B cell (primary cell): Measurements from ENCODE around the gene ANKS1B. TPM values are rescaled to one million over a fixed set of nuclear protein-coding genes. Genes with fewer than 3 reads are reported as not detected.

Experiments used
- ATAC-seq: fragments of 200-7000 bp; cut with Tn5 transposase; one replicate; pipeline ENCODE4 v1.10.0; 2021; ENCODE audit warnings: low read depth, mild to moderate bottlenecking, moderate number of reproducible peaks, moderate library complexity
- CTCF ChIA-PET: fragments of 350-600 bp; sonication (Branson Sonifier 250); formaldehyde crosslinking; loops from one replicate; lab custom pipeline; 2021; ENCODE audit warnings: antibody characterized with exemption, inconsistent platforms; lab: Charles Lee
- POLR2A ChIA-PET: fragments of 350-600 bp; sonication (Branson Sonifier 250); formaldehyde crosslinking; loops from one replicate; lab custom pipeline; 2021; ENCODE audit warnings: antibody characterized with exemption; lab: Charles Lee
- DNase-seq: peaks from one replicate; pipeline ENCODE4 v3.0.0; 2013
- H2AFZ ChIP-seq: 2 replicates; pipeline ENCODE4 v1.6.1; 2012; ENCODE audit warnings: mild to moderate bottlenecking, low read depth, low read length; ENCODE audit not compliant: insufficient read depth, poor library complexity, severe bottlenecking
- H3K27ac ChIP-seq, 2 donors: 1 replicate in 1 of 2; 2 replicates in 1 of 2; pipeline ENCODE4 v1.5.1; 2012 to 2013; ENCODE audit warnings: low read length in 2 of 2, mild to moderate bottlenecking in 2 of 2, moderate library complexity in 1 of 2
- H3K27me3 ChIP-seq, 4 experiments: fragments of 200-600 bp in 1 of 4; sonication (generic) in 1 of 4; replicated peaks in 1 of 4; 1 replicate in 2 of 4; 2 replicates in 2 of 4; pipeline versions ENCODE4 v1.6.1 to v1.7.0; 2013 to 2016; ENCODE audit warnings: low read length in 3 of 4, mild to moderate bottlenecking in 2 of 4, mixed read lengths in 1 of 4, moderate library complexity in 1 of 4; ENCODE audit not compliant: insufficient read depth in 4 of 4, control insufficient read depth in 3 of 4; ENCODE audit errors: control extremely low read depth in 1 of 4
- H3K36me3 ChIP-seq, 2 experiments: replicated peaks in 1 of 2; 1 replicate in 1 of 2; 2 replicates in 1 of 2; pipeline versions ENCODE4 v1.6.1 to v1.7.1; 2013; ENCODE audit warnings: low read length in 1 of 2; ENCODE audit not compliant: insufficient read depth in 2 of 2, control insufficient read depth in 1 of 2; ENCODE audit errors: control extremely low read depth in 1 of 2, extremely low read depth in 1 of 2
- H3K4me1 ChIP-seq, 2 donors: fragments of 200-600 bp in 1 of 2; sonication (generic) in 1 of 2; 1 replicate in 1 of 2; 2 replicates in 1 of 2; pipeline versions ENCODE4 v1.5.1 to v1.6.1; 2013 to 2017; ENCODE audit warnings: low read length in 2 of 2; ENCODE audit not compliant: control insufficient read depth in 2 of 2, insufficient read depth in 2 of 2
- H3K4me2 ChIP-seq: replicated peaks from 2 replicates; pipeline ENCODE3; 2012; ENCODE audit warnings: mild to moderate bottlenecking, low read depth, low read length; ENCODE audit not compliant: poor library complexity, severe bottlenecking
- H3K4me3 ChIP-seq, 5 experiments: fragments of 200-600 bp in 1 of 5; sonication (generic) in 1 of 5; 1 replicate in 3 of 5; 2 replicates in 2 of 5; pipeline versions ENCODE4 v1.5.1 to v1.7.0; 2011 to 2016; ENCODE audit warnings: low read length in 4 of 5, mild to moderate bottlenecking in 4 of 5, low read depth in 2 of 5, control low read depth in 1 of 5, moderate library complexity in 1 of 5; ENCODE audit not compliant: insufficient read depth in 1 of 5; ENCODE audit errors: control extremely low read depth in 1 of 5, extremely low read depth in 1 of 5
- H3K79me2 ChIP-seq: fragments of 200-600 bp; sonication (generic); one replicate; pipeline ENCODE4 v1.6.0; 2016; ENCODE audit warnings: low read length; ENCODE audit not compliant: control insufficient read depth, insufficient read depth
- H3K9ac ChIP-seq: fragments of 200-600 bp; sonication (generic); 2 replicates; pipeline ENCODE4 v1.6.1; 2017; ENCODE audit warnings: mild to moderate bottlenecking, low read length, moderate library complexity
- H3K9me3 ChIP-seq, 3 donors: one replicate each; pipeline versions ENCODE4 v1.6.1 to v1.7.1; 2013; ENCODE audit warnings: low read length in 2 of 3; ENCODE audit not compliant: control insufficient read depth in 2 of 3, insufficient read depth in 1 of 3; ENCODE audit errors: control extremely low read depth in 1 of 3
- H4K20me1 ChIP-seq: 2 replicates; pipeline ENCODE4 v1.6.0; 2012; ENCODE audit warnings: mild to moderate bottlenecking, low read length; ENCODE audit not compliant: insufficient read depth, control insufficient read depth, poor library complexity, severe bottlenecking
- H3K27ac Mint-ChIP-seq: one replicate; pipeline ENCODE4 v1.8.0; 2021; ENCODE audit warnings: mixed read lengths
- H3K27me3 Mint-ChIP-seq: one replicate; pipeline ENCODE4 v1.8.0; 2021; ENCODE audit warnings: mixed read lengths
- H3K4me1 Mint-ChIP-seq: one replicate; pipeline ENCODE4 v1.8.0; 2021; ENCODE audit warnings: mixed read lengths
- H3K4me3 Mint-ChIP-seq: one replicate; pipeline ENCODE4 v1.8.0; 2021; ENCODE audit warnings: mixed read lengths
- H3K9me3 Mint-ChIP-seq: one replicate; pipeline ENCODE4 v1.8.0; 2022; ENCODE audit warnings: mixed read lengths; ENCODE audit not compliant: insufficient read depth
- EZH2 ChIP-seq: IDR thresholded peaks from 2 replicates; pipeline ENCODE4 v1.6.1; 2012; ENCODE audit warnings: borderline replicate concordance, low read depth, mild to moderate bottlenecking, moderate library complexity, low read length; ENCODE audit not compliant: insufficient read depth, poor library complexity, severe bottlenecking
- intact Hi-C: fragments of 100-400 bp; cut with micrococcal nuclease; formaldehyde crosslinking; loops from one replicate; pipeline ENCODE4 v1.10.0; 2022
- polyA plus RNA-seq: library from polyadenylated mRNA; depleted of rRNA; stranded (reverse); fragments of >200 nt; gene quantifications from 2 replicates; pipeline ENCODE4 v1.2.3, GENCODE V29; 2012
- total RNA-seq, 2 donors: library from RNA; stranded (reverse); fragments of 120-200 nt in 1 of 2; gene quantifications; 1 replicate in 1 of 2; 2 replicates in 1 of 2; pipeline versions ENCODE4 v1.2.3 to v1.2.4, GENCODE V29; 2013 to 2022
- TF ChIP-seq, protein P1 (sequence below): fragments of 200-600 bp; IDR thresholded peaks from one replicate; pipeline ENCODE4 v1.8.0; 2022; ENCODE audit warnings: antibody characterized with exemption, mild to moderate bottlenecking

The ANKS1B gene
- total and polyA plus RNA-seq, 2 donors (not counting 1 experiment from before 2014, with no cell fraction given): not detected

DNA sequence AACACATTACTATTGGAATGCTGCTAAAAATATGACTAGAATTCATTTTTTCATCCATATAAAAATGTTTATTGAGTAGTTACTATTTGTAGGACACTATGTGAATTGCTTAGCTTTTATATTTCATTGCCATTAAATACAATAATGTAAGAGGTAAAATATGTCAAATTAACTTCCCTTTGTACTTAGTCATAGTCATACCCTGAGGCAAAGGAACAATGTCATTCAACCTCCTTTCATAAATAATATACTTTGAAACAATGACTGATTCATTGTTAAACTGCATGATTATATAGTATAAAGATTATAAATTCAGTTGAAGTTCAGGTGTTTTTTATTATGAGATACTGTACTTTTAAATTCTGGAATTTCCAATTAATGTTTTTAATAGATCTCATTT lies 232.0 kb downstream of the ANKS1B start:
- H3K36me3 ChIP-seq: no peaks in the 10 kb centered on the region
- no peaks in the 10 kb centered on the region for H3K79me2 ChIP-seq
- H4K20me1 ChIP-seq: no peaks in the 10 kb centered on the region
- CTCF ChIA-PET: no interaction called here
- intact Hi-C loops: no loop called here
- H3K27ac ChIP-seq: no peak overlapping the region
- Mint-ChIP-seq H3K9me3 (no peaks in the 10 kb centered on the region), H3K4me3 (no peak overlapping the region), H3K27me3 (no peaks in the 10 kb centered on the region), H3K4me1 (no peaks in the 10 kb centered on the region), H3K27ac (no peak overlapping the region)
- H3K4me1 ChIP-seq: no peaks in the 10 kb centered on the region
- no peak for DNase-seq
- ATAC-seq: no peak
- no peak overlapping the region for H3K4me3 ChIP-seq
- H3K4me2 ChIP-seq: no peak overlapping the region
- TF ChIP-seq, protein P1, sequence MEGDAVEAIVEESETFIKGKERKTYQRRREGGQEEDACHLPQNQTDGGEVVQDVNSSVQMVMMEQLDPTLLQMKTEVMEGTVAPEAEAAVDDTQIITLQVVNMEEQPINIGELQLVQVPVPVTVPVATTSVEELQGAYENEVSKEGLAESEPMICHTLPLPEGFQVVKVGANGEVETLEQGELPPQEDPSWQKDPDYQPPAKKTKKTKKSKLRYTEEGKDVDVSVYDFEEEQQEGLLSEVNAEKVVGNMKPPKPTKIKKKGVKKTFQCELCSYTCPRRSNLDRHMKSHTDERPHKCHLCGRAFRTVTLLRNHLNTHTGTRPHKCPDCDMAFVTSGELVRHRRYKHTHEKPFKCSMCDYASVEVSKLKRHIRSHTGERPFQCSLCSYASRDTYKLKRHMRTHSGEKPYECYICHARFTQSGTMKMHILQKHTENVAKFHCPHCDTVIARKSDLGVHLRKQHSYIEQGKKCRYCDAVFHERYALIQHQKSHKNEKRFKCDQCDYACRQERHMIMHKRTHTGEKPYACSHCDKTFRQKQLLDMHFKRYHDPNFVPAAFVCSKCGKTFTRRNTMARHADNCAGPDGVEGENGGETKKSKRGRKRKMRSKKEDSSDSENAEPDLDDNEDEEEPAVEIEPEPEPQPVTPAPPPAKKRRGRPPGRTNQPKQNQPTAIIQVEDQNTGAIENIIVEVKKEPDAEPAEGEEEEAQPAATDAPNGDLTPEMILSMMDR: no peak
- TF ChIP-seq EZH2: no peak
- peaks cover 0 to 4% (median 0%) of the 10 kb centered on the region in 3 donors for H3K9me3 ChIP-seq
- POLR2A ChIA-PET: no interaction called here
- no peak overlapping the region for H2AFZ ChIP-seq
- H3K27me3 ChIP-seq: no peaks in the 10 kb centered on the region
- H3K9ac ChIP-seq: no peak overlapping the region

DNA sequence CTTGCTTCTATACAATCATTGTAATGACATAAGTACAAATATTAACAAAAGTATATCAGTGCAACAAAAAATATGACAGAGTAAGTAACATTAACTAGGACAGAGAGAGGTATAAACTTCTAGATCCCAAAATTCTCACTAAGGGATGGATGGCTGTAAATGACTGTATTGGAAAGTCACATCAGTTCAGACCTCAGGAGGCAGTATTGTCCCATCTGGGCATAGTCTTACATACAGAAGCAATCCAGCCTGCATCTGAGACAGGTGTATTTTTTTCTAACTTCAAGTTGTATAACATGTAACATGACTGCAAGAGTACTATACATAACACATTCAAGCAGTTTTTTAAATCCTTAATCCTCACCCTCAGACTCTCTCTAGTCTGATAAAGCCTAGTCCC lies 238.2 kb downstream of the ANKS1B start:
- no peaks in the 10 kb centered on the region for H3K4me1 Mint-ChIP-seq

More for the DNA sequence above, 238.2 kb downstream of the ANKS1B start:
- Histone ChIP-seq H3K27ac (no peak overlapping the region), H3K9ac (no peak overlapping the region), H3K4me3 (no peak overlapping the region), H2AFZ (no peak overlapping the region), H3K36me3 (no peaks in the 10 kb centered on the region), H3K4me2 (no peak overlapping the region), H3K9me3 (no peaks in the 10 kb centered on the region), H3K4me1 (no peaks in the 10 kb centered on the region), H3K79me2 (no peaks in the 10 kb centered on the region), H3K27me3 (no peaks in the 10 kb centered on the region), H4K20me1 (no peaks in the 10 kb centered on the region)
- no peak overlapping the region for H3K4me3 Mint-ChIP-seq
- no peaks in the 10 kb centered on the region for H3K27me3 Mint-ChIP-seq
- no peak for ATAC-seq
- intact Hi-C loops: no loop called here
- DNase-seq: no peak
- ChIA-PET CTCF (no interaction called here), POLR2A (no interaction called here)
- no peaks in the 10 kb centered on the region for H3K9me3 Mint-ChIP-seq
- TF ChIP-seq, protein P1: no peak
- TF ChIP-seq EZH2: no peak
- H3K27ac Mint-ChIP-seq: no peak overlapping the region
